Limb (tissue), 2 donors: ENCODE measurements around the gene PRPF38A.

ENCODE experiments used
- DNase-seq, 2 donors: peaks; one replicate each; pipeline ENCODE4 v3.0.0-alpha.2; 2016; ENCODE audit errors: extremely low spot score in 2 of 2

The PRPF38A gene

GRCh38 chr1:52460694-52461093 lies 56.3 kb downstream of the PRPF38A start:
- DNase-seq, result no peak

DNA sequence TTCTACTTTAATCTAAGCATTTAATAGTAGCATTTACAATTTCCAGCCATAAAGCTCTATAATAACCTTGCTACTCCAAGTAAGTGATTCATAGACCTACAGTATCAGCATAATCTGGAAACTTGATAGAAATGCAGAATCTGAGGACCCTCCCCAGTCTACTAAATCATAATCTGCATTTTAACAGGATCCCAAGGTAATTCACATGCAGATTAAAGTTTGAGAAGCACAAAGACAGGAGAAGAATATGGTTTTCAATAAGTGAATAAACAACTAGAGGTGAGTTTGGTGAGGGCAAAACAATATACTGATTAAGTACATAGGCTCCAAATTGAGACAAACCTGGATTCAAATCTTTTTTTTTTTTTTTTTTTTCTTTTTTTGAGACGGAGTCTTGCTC lies 57.4 kb downstream of the PRPF38A start:
- no peak for DNase-seq

GRCh38 chr1:52463891-52464290 lies 59.5 kb downstream of the PRPF38A start:
- DNase-seq, result no peak

DNA sequence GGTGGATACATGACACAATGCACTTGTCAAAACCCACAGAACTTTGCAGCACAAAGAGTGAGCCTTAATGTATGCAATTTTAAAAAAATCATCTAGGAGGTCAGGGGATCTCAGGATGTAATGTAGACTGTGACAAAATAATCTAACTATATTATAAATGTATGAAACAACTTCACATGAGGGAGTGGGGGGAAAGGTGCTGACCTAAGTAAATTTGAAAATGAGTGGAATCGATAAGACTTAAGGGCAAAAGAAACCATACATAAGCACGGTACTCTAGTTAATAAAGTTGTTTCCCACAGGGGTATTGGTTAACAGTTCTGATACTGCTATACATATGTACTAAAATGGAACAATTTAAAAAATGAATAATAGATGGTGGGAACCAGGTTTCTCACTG lies 64.7 kb downstream of the PRPF38A start:
- DNase-seq, result no peak
